Activated T-helper 1 cell treated with anti-CD3 and anti-CD28 coated beads, Interleukin-2, amount 50 U/mL, for 16 hours (primary cell): ENCODE measurements around the gene CEP85.

Experiments used
- DNase-seq, 2 donors: peaks; one replicate each; pipeline ENCODE4 v3.0.0-alpha.2; 2020; ENCODE audit warnings: low read depth in 1 of 2, low spot score in 1 of 2

The CEP85 gene

DNA sequence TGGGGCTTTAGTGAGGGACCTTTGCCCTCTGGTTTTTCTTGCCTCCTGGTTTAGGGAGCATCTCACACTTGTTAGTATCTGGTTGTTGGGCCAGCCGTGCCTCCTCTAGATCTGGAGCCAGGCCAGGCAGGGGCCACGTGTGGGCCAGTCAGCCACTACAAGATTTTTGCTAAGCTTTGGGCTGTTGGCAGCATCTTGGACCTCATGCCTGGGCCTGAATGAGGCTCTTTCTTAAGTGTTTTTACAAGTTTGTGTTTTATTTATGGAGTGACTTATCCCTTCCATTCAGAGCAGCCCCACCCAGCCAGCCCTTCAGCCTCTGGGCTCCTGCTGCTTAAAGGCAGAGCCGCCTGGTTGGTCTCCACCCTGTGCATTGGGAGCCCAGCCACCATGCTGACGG is 44.3 kb downstream of the CEP85 start:
- no peak for DNase-seq

DNA sequence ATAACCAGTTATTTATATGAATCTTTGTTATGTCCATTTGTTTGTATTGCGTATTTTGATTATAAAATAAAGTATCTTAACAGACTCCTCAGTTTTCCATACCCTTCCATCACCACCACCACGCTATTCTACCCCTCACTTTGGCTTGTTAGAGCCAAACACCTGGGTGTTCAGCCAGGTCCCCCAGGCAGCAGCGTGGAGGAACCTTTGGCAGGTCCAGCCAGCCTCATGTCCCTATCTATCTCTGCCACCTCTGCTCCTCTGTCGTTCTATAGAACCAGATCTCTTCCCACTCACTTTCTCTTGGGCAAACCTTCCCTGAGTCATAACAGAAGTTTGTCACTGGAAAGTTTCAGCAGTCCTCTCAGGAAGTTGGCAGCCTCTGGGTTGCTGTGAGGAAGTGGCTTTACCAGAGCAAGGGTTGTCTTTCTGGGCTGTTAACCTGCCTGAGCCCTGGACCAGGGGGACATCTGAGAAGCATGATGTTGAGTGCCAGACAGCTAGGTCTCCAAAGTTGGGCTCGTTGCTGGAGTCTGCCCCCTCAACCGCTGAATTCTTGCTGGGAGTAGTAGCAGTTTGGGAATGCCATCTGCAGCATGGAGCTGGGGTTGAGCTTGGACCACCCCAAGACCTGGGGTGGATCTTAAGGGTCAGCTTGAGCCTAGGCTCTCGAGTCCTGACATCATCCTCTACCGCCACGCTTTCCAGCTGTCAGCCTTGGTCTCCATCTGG is 44.9 kb downstream of the CEP85 start:
- DNase-seq = no peak

DNA sequence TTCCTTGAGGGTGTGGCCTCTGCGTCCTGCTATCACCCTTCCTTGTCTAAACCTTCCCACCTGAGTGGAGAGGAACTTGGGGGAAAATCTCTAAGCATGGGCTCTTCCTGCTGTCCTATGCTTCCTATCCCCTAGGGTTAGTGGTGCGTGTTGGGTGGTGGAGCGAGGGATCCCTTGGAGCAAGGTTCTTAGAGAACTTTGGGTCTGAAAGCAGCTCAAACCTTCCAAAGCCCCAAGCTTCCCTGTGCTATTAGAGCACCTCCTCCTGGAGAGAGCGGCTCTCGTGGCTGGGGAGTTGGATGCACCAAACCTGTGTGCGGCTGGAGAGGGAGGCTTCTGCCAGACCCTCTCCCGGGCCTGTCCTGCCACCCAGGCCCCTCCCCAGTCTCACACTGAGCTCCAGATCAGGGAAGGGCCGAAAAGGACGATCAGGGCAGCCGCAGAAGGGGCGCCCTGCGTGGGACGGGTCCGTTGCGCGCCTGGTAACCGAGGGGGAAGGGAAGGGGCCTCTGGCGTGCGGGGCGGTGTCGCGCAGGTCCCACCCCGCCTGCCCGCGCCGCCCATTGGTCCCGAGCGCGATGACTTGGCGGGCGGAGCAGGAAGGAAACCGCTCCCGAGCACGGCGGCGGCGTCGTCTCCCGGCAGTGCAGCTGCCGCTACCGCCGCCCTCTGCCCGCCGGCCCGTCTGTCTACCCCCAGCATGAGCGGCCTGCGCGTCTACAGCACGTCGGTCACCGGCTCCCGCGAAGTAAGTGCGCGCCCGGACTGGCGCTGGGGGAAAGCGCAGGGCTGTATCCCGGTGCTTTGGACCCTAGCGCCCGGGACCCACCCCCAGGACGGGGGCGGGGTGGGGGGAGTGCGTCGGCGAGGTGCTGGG is 45.7 kb downstream of the CEP85 start, which contains the start of gene SH3BGRL3:
TSS of gene SH3BGRL3 (plus strand) at position 631 of the 877 bp plus-strand sequence. CDS start at position 701, 70 bp downstream.
- peak; percentile 69 to 78 for DNase-seq

DNA sequence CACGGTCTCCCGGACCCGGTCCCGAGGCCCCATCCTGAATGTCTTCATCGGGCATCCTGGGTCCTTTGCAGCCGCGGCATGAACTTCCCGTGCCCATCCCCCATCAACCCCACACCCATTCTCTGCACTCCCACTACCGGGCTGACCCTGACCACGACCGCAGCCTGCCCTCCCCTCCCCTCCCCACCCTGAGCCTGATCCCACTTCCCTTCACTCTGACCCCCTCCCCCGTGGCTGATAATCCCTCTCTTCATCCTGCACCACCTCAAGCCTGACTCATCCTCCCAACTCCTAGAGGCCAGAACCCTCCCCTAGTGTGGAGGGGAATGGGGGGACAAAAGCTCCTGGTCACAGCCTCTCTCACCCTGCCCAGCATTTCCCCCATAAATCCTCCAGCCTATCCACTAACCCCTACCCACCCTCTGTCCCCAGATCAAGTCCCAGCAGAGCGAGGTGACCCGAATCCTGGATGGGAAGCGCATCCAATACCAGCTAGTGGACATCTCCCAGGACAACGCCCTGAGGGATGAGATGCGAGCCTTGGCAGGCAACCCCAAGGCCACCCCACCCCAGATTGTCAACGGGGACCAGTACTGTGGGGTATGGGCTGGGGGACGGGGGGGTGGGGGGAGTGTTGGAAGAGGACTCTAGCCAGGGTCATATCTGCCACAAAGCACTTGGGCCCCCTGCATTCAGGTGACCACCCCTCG is 46.5 kb downstream of the CEP85 start:
- DNase-seq = no peak

DNA sequence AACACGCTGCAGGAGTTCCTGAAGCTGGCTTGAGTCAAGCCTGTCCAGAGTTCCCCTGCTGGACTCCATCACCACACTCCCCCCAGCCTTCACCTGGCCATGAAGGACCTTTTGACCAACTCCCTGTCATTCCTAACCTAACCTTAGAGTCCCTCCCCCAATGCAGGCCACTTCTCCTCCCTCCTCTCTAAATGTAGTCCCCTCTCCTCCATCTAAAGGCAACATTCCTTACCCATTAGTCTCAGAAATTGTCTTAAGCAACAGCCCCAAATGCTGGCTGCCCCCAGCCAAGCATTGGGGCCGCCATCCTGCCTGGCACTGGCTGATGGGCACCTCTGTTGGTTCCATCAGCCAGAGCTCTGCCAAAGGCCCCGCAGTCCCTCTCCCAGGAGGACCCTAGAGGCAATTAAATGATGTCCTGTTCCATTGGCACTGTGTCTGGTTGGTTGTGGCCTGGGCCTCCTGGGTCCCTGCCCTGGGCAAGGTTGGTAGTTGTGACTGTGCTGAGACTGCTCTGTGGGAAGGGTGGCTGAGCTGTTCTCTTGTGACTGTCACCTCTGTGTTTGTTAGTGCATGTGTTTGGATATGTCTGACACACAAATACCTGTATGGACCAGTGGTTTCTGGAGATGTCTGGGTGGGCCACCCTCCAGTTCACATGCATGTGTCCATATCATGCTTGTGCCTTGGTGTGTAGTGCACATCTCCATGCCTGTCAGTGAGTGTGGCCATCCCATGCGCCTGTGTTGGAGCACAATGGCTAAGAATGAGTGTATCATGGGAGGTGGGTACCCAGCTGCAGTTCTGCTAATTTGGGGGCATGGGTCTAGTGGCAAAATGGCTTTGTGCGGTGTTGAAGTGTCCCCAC is 47.3 kb downstream of the CEP85 start:
- DNase-seq = no peak

DNA sequence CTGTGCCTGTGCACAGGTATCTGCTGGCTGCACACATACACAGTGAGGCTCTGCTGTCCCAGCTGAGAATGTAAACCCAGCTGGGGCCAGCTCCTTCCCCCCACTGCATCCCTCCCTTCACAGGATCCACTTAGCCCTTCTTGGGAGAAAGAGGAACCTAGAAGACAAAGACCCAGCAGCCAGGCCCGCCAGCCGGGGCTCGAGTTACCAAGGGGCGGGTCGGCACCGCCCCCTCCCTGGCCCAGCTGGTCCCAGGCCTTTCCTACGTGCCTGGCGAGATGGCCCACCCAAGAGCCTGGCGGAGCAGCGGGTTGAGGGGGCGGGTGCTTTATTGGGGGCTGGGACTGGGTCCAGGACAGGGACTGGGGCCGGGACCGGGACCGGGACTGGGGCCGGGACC is 48.0 kb downstream of the CEP85 start:
- no peak for DNase-seq

DNA sequence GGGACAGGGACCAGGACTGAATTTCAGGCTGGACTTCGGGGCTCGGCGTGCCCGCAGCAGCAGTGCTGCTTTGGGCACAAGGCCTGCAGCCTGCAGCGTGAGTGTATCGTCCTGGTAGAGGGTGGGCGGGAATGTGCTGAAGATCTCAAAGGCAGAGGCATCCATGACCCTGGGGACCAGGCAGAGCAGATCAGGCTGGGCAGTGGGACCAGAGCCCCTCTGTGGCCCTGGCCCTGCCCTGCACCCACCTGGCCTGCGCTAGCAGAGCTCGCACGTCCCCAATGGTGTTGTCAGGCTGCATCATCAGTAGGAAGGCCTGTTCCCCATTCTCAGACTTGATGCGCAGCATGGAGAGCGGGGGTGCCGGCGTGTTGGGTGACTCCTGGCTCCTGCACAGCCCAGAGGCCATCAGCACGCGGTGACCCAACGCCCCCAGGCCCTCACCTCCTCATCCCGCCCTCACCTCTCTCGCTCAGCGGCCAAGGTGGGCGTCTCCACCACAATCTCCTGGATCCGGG is 48.5 kb downstream of the CEP85 start:
- DNase-seq = no peak

DNA sequence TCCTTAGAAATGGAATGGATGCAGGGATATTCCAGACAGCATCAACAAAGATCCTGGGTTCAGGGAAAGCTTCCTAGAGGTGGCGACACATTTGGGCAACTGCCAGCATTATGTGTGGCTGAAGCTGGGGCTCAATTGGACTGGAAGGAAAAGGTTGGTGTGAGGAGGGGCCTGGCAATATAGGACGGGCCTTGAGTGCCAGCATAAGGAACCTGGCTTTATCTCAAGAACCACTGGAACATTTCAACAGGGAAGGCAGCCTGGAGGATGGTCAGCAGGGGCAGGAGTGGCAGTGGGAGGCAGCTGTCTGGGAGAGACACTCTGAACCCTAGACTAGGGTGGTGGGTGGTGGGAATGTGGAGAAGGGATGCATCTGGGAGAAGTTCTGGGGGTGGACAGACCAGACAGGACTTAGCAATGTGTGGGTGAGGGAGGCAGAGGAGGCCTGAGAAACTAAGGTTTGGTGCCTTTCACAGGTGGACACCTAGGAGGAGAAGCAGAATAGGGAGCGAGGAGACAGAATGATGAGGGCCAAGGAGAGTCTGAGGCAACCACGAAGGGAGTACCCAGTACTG is 49.4 kb downstream of the CEP85 start:
- no peak for DNase-seq

DNA sequence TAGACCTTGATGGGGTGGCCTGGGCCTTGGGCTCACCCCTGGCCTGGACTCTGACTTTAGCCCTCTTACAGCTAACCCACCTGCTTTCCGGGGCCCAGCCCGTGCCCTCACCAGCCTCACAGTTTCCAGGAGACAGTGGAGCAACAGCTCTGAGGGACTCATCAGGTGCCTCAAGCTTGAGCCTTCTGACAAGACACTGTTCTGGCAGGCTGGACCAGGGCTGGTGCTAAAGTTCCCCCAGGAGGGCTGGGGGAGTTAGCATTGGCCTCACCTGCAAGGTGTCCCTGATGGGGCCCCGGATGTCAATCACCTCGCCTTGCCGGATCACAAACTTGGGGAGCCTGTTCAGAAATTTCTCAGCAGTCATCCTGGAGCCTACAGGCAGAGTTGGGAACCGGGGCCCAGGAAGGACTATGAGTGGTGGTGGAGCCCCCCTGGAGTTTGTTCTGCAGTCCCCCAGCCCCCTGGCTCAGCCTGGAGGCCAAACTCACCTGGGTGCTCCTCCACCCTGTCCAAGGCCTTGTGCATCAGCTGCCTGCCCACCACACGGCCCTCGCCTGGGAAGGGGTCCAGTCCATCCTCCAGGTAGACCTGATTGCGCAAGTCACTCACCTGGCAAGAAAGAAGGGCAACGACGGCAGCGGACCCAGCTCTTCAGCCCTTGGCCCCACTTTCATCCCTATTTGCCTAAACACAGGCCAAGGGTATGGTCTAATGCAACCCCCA is 50.0 kb downstream of the CEP85 start:
- DNase-seq = no peak

DNA sequence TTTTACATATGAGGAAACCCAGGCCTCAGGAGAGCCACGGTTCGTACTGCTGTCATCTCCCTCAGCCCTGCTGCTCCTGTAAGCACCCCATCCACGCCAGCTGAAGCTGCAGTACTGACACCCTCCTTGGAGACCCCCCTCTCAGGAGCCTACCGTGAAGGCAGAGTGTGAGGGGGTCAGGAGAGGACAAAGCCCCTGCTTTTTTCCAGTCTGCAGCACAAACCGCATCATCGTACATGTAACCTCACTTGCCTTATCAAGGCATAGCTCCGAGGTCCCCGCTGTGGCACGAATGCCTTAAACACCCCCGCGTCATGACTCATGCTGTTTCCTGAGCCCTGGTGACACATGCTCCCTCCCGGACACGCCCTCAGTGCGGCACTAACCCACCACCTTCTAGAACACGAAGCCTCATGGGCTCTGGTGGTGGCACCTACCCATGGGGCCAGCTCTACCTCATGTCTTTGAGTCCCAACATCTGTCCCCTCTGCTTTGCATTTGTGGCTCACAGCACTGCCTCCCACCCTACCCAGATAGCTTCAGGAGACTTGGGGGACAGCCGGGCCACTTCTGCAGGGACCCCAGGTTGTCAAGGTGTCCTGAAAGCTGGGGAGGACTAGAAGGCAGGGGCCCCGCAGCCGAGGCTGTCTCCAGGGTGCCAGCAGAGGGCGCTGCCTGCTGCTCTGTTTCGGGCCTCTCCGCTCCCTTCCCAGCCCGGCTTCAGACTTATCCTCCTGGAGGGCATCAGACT is 50.8 kb downstream of the CEP85 start:
- peak; percentile 89 for DNase-seq

DNA sequence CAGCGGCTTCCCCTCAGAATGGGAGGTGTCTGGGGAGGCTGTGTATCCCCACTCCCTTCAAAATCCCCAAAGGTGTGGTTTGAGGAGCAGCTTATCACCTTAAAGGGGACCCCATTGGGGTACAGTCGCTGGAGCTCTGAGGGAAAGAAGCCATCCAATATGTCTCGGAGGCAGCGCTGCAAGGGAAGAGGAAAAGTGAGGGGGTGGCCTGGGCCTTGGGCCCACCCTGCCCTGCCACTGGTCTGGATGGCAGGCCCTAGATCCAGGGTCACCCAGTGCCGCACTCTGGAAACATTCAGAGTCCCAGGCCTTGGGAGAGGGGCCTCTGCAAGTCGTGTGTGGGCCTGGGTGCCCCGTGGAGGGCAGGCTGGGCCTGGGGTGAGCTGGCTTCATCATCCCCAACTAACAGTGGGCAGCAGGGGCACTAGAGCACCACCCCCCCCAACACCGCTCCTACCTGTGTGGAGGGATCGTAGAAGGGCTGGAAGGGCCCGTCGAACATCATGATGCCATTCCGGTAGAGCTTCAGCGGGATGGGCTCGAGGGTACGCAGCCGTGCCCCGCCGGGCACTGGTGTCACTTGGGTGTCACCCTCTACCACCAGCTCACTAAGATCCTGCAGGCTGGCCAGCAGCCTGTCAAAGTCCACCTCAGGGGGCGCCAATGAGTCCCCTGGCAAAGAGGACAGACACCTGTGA is 51.5 kb downstream of the CEP85 start:
- no peak for DNase-seq

DNA sequence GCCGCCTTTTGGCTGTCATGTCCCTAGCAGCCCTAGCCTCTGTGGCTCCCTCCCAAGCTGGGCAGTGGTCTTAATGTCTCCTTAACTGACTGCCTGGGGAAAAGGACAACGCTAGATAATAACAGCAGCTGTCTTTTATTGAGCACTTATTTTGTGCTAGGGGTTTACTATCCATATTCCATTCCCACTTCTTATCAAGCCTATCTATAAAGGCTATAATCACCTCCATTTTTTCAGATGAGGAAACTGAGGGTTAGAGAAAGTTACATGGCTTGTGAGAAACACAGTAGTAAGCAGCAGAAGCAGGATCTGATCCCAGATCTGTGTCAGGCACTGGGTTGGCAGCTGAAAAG is 52.0 kb downstream of the CEP85 start:
- DNase-seq = no peak

DNA sequence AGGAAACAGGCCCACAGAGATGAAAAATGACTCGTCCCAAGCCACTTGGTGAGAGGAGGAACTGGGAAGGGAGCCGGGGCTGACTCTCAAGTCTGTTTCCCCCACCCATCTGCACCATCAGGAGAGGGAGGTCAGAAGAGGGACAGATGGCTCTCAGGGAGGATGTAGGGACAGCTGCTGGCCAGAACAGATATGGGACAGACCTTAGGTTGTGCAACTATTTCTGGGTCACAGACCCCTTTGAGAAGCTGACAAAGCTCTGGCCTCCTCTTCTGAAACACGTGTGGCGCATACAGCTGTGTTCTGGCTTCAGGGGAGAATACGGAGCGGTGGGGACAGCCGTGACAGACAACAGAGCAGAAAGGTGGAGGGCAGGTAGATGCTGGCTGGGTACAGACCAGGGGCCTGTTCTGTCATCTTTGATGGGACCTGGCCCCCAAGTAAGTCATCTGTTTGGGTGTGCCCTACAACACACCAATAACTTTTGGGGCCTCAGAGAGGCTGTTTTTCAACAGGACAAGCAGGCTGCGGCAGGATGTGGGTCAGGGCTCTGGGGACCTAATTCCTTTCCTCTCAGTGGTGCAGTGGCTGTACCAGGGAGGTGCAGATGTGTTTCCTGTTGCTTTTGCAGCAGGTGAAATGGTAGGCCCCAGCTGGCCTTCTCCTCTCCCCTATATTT is 53.2 kb downstream of the CEP85 start:
- DNase-seq = peak in 1 of 2 donors; percentile 68

DNA sequence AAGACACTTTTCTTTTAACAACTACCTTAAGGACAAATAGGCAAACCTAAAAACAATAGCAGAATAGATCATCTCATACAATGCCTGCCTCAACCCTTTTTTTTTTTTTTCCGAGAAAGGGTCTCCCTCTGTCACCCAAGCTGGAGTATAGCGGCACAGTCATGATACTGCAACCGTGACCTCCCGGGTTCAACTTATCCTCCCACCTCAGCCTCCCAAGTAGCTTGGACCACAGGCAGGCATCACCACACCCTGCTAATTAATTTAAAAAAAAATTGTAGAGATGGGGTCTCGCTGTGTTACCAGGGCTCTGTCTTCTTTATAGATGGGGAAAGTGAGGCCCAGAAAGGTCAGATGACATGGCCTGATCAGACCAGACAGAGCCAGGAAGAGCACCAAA is 53.8 kb downstream of the CEP85 start:
- DNase-seq = no peak

DNA sequence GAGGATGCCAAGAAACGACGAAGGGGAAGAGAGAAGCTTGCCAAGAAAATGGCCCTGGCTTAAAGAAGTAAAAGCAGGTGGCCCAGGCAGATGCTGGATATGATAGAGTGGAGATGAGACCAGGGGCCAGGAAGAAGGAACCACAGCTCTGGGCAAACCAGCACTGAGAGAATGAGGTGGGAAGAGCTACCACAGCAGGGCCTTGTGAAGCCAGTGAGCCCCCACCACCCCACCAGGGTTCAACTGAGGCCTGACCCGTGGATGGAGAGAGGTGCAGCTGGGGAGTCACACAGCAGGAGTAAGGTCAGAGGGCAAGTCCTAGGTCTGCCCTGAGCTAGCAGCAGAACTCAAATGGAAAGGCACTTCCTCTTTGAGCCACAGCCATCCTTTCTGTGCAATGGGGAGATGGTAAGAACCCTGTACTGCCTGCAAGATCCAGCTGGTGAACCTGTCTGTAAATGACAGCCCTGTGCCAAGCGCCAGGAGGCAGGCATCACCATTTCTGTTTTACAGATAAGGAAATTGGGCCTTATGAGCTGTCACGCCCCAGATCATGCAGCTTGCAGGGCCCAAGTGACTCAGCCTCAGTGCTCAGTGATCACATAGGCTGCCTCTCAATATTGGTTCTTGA is 54.4 kb downstream of the CEP85 start:
- DNase-seq = peak; percentile 41 to 45

DNA sequence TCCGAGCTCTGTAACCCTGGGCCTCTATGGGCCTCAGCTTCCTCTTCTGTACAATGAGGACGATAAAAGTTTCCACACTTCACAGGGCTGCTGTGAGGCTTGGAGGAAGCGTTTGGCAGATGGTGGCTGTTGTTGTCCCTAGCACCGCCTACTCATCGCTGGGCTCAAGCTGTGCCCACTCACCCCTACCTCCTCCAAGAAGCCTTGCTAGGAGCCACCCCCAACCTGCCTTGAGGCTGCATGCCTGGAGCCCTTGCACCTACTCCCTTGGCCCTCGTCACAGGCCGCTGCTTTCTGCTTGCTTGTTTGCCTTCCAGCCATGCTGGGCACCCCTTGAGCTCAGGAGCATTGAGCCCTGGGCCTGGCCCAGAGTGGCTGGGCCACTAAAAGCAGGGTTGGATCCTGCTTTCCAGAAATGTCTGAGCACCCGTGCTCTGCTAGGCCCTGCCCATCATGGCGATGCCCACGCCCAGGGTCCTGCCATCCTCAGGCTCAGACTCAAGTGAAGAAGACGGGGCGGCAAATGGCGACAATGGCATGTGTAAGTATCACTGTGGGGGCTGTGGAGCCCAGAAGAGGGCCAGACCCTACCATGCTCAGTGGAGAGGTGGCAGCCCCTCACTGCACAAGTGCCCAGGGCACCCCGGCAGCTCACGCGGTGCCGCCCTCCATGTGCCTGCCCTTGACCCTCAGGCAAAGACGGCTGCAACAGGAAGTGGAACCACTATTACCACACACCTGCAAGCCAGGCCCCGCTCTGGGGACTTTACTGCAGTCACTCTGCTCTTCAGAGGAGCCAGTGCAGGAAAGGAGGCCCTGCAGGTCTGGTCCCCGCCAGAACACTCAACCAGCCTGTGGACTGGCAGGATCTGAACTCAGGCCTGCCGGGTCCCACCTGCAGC is 55.4 kb downstream of the CEP85 start:
- DNase-seq = no peak
